H1 (cell line): ENCODE measurements around the gene SIGLEC11. TPM values are rescaled to one million over a fixed set of nuclear protein-coding genes. Genes with fewer than 3 reads are reported as not detected.
A peak's percentile ranks its signal among the peaks of the same experiment; 100 is the strongest.
"Not testable (repeated sequence)": the region's sequence is repeated elsewhere in the genome, so short reads cannot be mapped to it uniquely, and the experiment has no call there.

ENCODE experiments used
- CTCF ChIA-PET: fragments of 300-600 bp; sonication (Branson Sonifier 250); formaldehyde crosslinking; loops from one replicate; lab custom pipeline; 2021; ENCODE audit not compliant: partially characterized antibody; lab: Charles Lee
- POLR2A ChIA-PET: fragments of 300-600 bp; sonication (Branson Sonifier 250); formaldehyde crosslinking; loops from one replicate; lab custom pipeline; 2021; ENCODE audit warnings: inconsistent platforms; ENCODE audit not compliant: partially characterized antibody; lab: Charles Lee
- DNase-seq, 2 experiments: peaks; one replicate each; pipeline versions ENCODE4 v3.0.0 to v3.0.0-alpha.2; 2010 to 2022; ENCODE audit warnings: low spot score in 2 of 2, low read depth in 1 of 2, mixed read lengths in 1 of 2
- FAIRE-seq: peaks from 2 replicates; lab custom pipeline; 2011; peaks lifted over from hg19 to GRCh38; lab: Jason Lieb, UNC
- H2AFZ ChIP-seq: 2 replicates; pipeline ENCODE4 v1.8.1; 2012; ENCODE audit warnings: low read length, inconsistent platforms
- H2AK5ac ChIP-seq: 2 replicates; pipeline ENCODE4 v1.6.1; 2013; ENCODE audit warnings: low read depth, low read length
- H2BK120ac ChIP-seq: replicated peaks from 2 replicates; pipeline ENCODE3; 2013; ENCODE audit warnings: low read depth, low read length, inconsistent platforms
- H2BK12ac ChIP-seq: 2 replicates; pipeline ENCODE4 v1.6.1; 2013; ENCODE audit warnings: low read depth, low read length
- H2BK15ac ChIP-seq: 2 replicates; pipeline ENCODE4 v1.6.1; 2013; ENCODE audit warnings: low read length
- H2BK20ac ChIP-seq: 2 replicates; pipeline ENCODE4 v1.6.1; 2013; ENCODE audit warnings: low read length
- H2BK5ac ChIP-seq: 2 replicates; pipeline ENCODE4 v1.6.1; 2013; ENCODE audit warnings: low read depth, low read length
- H3K14ac ChIP-seq: 2 replicates; pipeline ENCODE4 v1.6.1; 2013; ENCODE audit warnings: inconsistent platforms; ENCODE audit not compliant: insufficient read length
- H3K18ac ChIP-seq: 2 replicates; pipeline ENCODE4 v1.6.1; 2013; ENCODE audit warnings: low read length; ENCODE audit errors: extremely low read depth
- H3K23ac ChIP-seq: 2 replicates; pipeline ENCODE4 v1.6.1; 2013; ENCODE audit warnings: inconsistent platforms; ENCODE audit not compliant: insufficient read length
- H3K23me2 ChIP-seq: 2 replicates; pipeline ENCODE4 v1.6.1; 2013; ENCODE audit warnings: low read depth, low read length
- H3K27ac ChIP-seq: 2 replicates; pipeline ENCODE4 v1.6.1; 2011; ENCODE audit warnings: low read depth, low read length, inconsistent platforms
- H3K27me3 ChIP-seq, 4 experiments: replicated peaks in 1 of 4; 1 replicate in 1 of 4; 2 replicates in 3 of 4; pipeline versions ENCODE4 v1.6.1 to v1.8.1; 2011 to 2013; ENCODE audit warnings: low read length in 3 of 4, mild to moderate bottlenecking in 3 of 4, inconsistent platforms in 2 of 4, mixed read lengths in 2 of 4, moderate library complexity in 1 of 4; ENCODE audit not compliant: control insufficient read depth in 3 of 4, insufficient read depth in 3 of 4; ENCODE audit errors: extremely low read depth in 1 of 4
- H3K36me3 ChIP-seq, 4 experiments: 2 replicates each; pipeline versions ENCODE4 v1.6.1 to v1.8.1; 2011 to 2013; ENCODE audit warnings: mild to moderate bottlenecking in 4 of 4, low read length in 3 of 4, moderate library complexity in 2 of 4, control low read depth in 1 of 4, inconsistent platforms in 1 of 4; ENCODE audit not compliant: insufficient read depth in 4 of 4, control insufficient read depth in 2 of 4
- H3K4ac ChIP-seq: replicated peaks from 2 replicates; pipeline ENCODE3; 2013; ENCODE audit warnings: low read length, low read depth, mixed read lengths, inconsistent platforms; ENCODE audit not compliant: insufficient read length
- H3K4me1 ChIP-seq, 4 experiments: replicated peaks in 1 of 4; 1 replicate in 1 of 4; 2 replicates in 3 of 4; pipeline versions ENCODE4 v1.6.1 to v1.8.1; 2011 to 2013; ENCODE audit warnings: low read length in 3 of 4, inconsistent platforms in 2 of 4, mixed read lengths in 1 of 4; ENCODE audit not compliant: insufficient read depth in 4 of 4, control insufficient read depth in 3 of 4
- H3K4me2 ChIP-seq, 2 experiments: 2 replicates each; pipeline versions ENCODE4 v1.6.1 to v1.8.1; 2011 to 2013; ENCODE audit warnings: low read depth in 2 of 2, low read length in 2 of 2, control low read depth in 1 of 2, inconsistent platforms in 1 of 2, mild to moderate bottlenecking in 1 of 2; ENCODE audit not compliant: insufficient read depth in 1 of 2
- H3K4me3 ChIP-seq, 4 experiments: fragments of 200-600, 300-600 bp in 1 of 4; sonication (generic), shearing (Covaris generic), sonication (Bioruptor Twin) in 1 of 4; 2 replicates each; pipeline versions ENCODE4 v1.5.1 to v1.8.1; 2011 to 2016; ENCODE audit warnings: low read length in 4 of 4, low read depth in 3 of 4, control low read depth in 2 of 4, inconsistent platforms in 2 of 4, mild to moderate bottlenecking in 2 of 4, mixed read lengths in 1 of 4, moderate library complexity in 1 of 4; ENCODE audit not compliant: insufficient read depth in 2 of 4; ENCODE audit errors: extremely low read depth in 1 of 4
- H3K56ac ChIP-seq: replicated peaks from 2 replicates; pipeline ENCODE3; 2013; ENCODE audit warnings: low read depth, mild to moderate bottlenecking, mixed read lengths, low read length, inconsistent platforms; ENCODE audit not compliant: insufficient read length
- H3K79me1 ChIP-seq: 2 replicates; pipeline ENCODE4 v1.6.1; 2013; ENCODE audit warnings: low read depth, low read length, control low read depth
- H3K79me2 ChIP-seq, 2 experiments: 2 replicates each; pipeline versions ENCODE4 v1.6.1 to v1.8.1; 2012 to 2013; ENCODE audit warnings: low read length in 2 of 2, mild to moderate bottlenecking in 2 of 2, inconsistent platforms in 1 of 2; ENCODE audit not compliant: insufficient read depth in 2 of 2, control insufficient read depth in 1 of 2
- H3K9ac ChIP-seq, 4 experiments: replicated peaks in 1 of 4; 1 replicate in 1 of 4; 2 replicates in 3 of 4; pipeline versions ENCODE4 v1.6.1 to v1.8.1; 2011 to 2013; ENCODE audit warnings: low read depth in 3 of 4, low read length in 3 of 4, control low read depth in 2 of 4, mild to moderate bottlenecking in 2 of 4, moderate library complexity in 2 of 4, inconsistent platforms in 1 of 4; ENCODE audit errors: extremely low read depth in 1 of 4
- H3K9me3 ChIP-seq, 2 experiments: 2 replicates each; pipeline versions ENCODE4 v1.6.1 to v1.8.1; 2012 to 2013; ENCODE audit warnings: mild to moderate bottlenecking in 2 of 2, moderate library complexity in 2 of 2, control low read depth in 1 of 2, inconsistent platforms in 1 of 2, low read depth in 1 of 2, low read length in 1 of 2, mixed read lengths in 1 of 2; ENCODE audit not compliant: insufficient read depth in 2 of 2
- H4K20me1 ChIP-seq, 2 experiments: replicated peaks in 1 of 2; 2 replicates each; pipeline versions ENCODE3 to v1.8.1; 2011 to 2013; ENCODE audit warnings: inconsistent platforms in 2 of 2, low read length in 2 of 2, mild to moderate bottlenecking in 1 of 2; ENCODE audit not compliant: insufficient read depth in 2 of 2, control insufficient read depth in 1 of 2
- H4K5ac ChIP-seq: 2 replicates; pipeline ENCODE4 v1.6.1; 2013; ENCODE audit warnings: low read length, low read depth, mixed read lengths, inconsistent platforms; ENCODE audit not compliant: insufficient read length
- H4K8ac ChIP-seq: 2 replicates; pipeline ENCODE4 v1.8.0; 2013; ENCODE audit warnings: mild to moderate bottlenecking, moderate library complexity, low read length, inconsistent platforms; ENCODE audit not compliant: insufficient read depth; ENCODE audit errors: extremely low read depth
- H4K91ac ChIP-seq: replicated peaks from 2 replicates; pipeline ENCODE3; 2013; ENCODE audit warnings: low read length, mixed read lengths, inconsistent platforms; ENCODE audit not compliant: insufficient read length
- WGBS, 2 experiments: shearing (Covaris generic) in 1 of 2; methylation state at CpG; one replicate each; pipeline versions ENCODE4 v1.1.6 to v1.1.7; 2013 to 2015; ENCODE audit warnings: low lambda C conversion rate in 2 of 2, mixed read lengths in 2 of 2, inconsistent platforms in 1 of 2, low coverage in 1 of 2, missing lambda C conversion rate in 1 of 2; ENCODE audit not compliant: insufficient replicate concordance in 2 of 2, insufficient coverage in 1 of 2, insufficient read length in 1 of 2; ENCODE audit errors: extremely low coverage in 1 of 2, missing lambda C conversion rate in 1 of 2; 5-methylcytosine and 5-hydroxymethylcytosine counted together
- polyA plus RNA-seq, 7 experiments: library from polyadenylated mRNA; depleted of rRNA in 3 of 7; stranded (reverse) in 5 of 7; unstranded in 2 of 7; fragments of >200 nt in 5 of 7; fragments of 200-250 nt in 2 of 7; gene quantifications; 1 replicate in 5 of 7; 2 replicates in 1 of 7; 4 replicates in 1 of 7; pipeline versions ENCODE4 v1.2.1 to v1.2.3, GENCODE V29; 2011 to 2013; ENCODE audit warnings: missing spikeins in 2 of 7, mixed read lengths in 2 of 7
- total RNA-seq: library from RNA; stranded (reverse); fragmentation: NEBNext Ultra II Directional; extraction: Animal tissue kit (Norgen Biotek cat#: 25700); gene quantifications from 2 replicates; pipeline ENCODE4 v1.2.1, GENCODE V29; 2021

The SIGLEC11 gene
- total and polyA plus RNA-seq, 2 of the 8 experiments (the other 6 are each of a cell fraction or from before 2014, with no cell fraction given), result 0.18 TPM; not detected in 1

GRCh38 chr19:49924881-49925210 is 36.1 kb downstream of the SIGLEC11 start:
- H3K18ac ChIP-seq, DNase-seq, H2BK12ac ChIP-seq, H2AK5ac ChIP-seq, H3K23ac ChIP-seq, FAIRE-seq, H3K4me3 ChIP-seq, H2AFZ ChIP-seq, H3K27ac ChIP-seq, H2BK120ac ChIP-seq, H2BK15ac ChIP-seq, H3K56ac ChIP-seq, H3K27me3 ChIP-seq, H3K4me2 ChIP-seq, H3K9ac ChIP-seq, H4K5ac ChIP-seq, H3K23me2 ChIP-seq, H3K9me3 ChIP-seq, H4K8ac ChIP-seq, H3K4ac ChIP-seq, H3K14ac ChIP-seq, H2BK20ac ChIP-seq, H4K91ac ChIP-seq: not testable (repeated sequence)
- CTCF ChIA-PET, result interaction anchor here (0.9 kb wide), 1 partner anchor 13 kb away, joined by 3 read pairs; no protein-coding TSS in a partner anchor
- Histone ChIP-seq H2BK5ac (peak overlapping the region; percentile 40; the same call in 1 of the 2 replicates), H3K36me3 (peaks cover 19 to 48% (median 34%) of the 10 kb centered on the region in 4 experiments), H3K4me1 (peaks cover 0 to 19% (median 4%) of the 10 kb centered on the region in 4 experiments; a peak in 5 of 7 replicates), H3K79me1 (peaks cover 22% of the 10 kb centered on the region), H3K79me2 (peaks cover 24 to 90% of the 10 kb centered on the region in 2 experiments), H4K20me1 (peaks cover 37 to 50% of the 10 kb centered on the region in 2 experiments)
- 94% methylated on average over 13 of the region's 13 CpGs; no CpG with 5 or more reads in 1 of the 2 experiments for WGBS, 2 experiments
- POLR2A ChIA-PET, result interaction anchor here (0.6 to 15.1 kb wide), 9 partner anchors 9 to 912 kb away, joined by 3 to 373 read pairs (median 4); partner anchors contain the start of genes AKT1S1 and IL4I1
